Activated CD8-positive, alpha-beta memory T cell treated with anti-CD3 and anti-CD28 coated beads, Interleukin-2, amount 50 U/mL, for 48 hours (primary cell): Measurements from ENCODE around the gene PHF11.

Experiments used
- DNase-seq: peaks from one replicate; pipeline ENCODE4 v3.0.0-alpha.2; 2020

PHF11 gene

GRCh38 chr13:49495783-49496762, at the start of gene PHF11:
TSS of gene PHF11 (plus strand) at chr13:49495953. CDS start at chr13:49496002, 49 bp downstream.
- peak; percentile 91 for DNase-seq

DNA sequence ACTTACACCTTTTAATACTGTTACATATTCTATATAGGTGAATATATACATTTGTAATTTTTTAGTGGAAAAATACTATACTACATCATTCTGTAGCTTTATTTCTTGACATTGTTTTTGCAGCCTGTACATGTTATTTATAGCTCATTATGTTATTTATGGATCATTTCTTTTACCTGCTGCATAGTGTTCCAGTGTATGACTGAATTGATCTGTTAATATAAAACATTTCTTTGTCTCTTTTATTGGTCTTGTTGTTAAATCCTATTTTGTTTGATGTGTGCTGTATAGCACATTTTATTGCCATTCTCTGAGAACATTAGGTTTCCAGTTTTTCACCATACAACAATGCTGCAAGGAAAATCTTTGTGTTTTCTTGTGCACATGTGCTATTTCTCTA, 49.3 kb upstream of the PHF11 start:
- no peak for DNase-seq

DNA sequence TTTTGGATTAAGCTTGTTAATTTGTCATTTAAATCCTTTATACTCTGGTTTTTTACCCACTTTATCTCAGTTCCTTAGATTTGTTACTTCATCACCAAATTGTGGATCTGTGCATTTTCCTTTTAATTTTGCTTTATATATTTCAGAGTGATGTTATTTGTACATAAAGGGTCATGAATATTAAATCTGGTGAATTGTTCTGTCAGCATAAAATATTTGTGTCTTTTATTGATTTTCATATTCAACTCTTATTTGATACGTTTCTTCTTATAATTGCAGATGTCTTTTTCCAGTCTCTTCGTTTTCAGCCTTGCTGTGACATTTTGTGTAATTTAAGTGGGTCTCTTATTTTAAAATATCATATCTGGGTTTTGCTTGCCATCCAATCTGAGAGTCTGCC, 47.0 kb upstream of the PHF11 start:
- no peak for DNase-seq

- DNase-seq, result no peak
Observed at GRCh38 chr13:49450105-49450819, 45.5 kb upstream of the PHF11 start.

DNA sequence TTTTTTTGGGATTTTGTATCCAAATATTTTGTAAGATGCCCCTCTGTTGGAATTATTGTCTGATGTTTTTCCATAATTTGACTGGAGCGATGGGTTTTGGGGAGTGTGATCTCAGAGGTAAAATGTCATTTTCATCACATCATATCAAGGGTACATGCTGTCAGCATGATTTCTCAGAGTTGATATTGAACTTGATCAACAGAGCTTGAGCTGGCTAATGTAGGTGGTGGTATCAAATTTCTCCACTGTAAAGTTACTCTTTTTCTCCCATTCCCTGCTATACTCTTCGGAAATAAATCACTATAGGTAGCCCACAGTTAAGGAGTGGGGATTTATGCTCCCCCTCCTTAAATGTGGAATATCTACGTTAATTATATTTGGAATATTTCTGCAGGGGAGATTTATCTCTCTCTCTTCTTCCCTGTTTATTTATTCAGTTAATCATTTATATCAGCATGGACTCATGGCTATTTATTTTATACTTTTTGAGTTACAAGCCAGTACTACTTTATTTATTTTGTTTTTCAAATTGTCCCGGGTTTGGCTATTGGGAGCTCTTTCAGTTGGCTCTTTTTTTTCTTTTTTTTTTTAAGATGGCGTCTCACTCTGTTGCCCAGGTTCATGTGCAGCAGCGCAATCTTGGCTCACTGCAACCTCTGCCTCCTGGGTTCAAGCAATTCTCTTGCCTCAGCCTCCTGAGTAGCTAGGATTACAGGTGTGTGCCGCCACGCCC, 42.9 kb upstream of the PHF11 start:
- no peak for DNase-seq

- DNase-seq, result no peak
Observed at GRCh38 chr13:49453465-49453864, 42.3 kb upstream of the PHF11 start.

GRCh38 chr13:49454388-49455006, 41.3 kb upstream of the PHF11 start:
- no peak for DNase-seq

DNA sequence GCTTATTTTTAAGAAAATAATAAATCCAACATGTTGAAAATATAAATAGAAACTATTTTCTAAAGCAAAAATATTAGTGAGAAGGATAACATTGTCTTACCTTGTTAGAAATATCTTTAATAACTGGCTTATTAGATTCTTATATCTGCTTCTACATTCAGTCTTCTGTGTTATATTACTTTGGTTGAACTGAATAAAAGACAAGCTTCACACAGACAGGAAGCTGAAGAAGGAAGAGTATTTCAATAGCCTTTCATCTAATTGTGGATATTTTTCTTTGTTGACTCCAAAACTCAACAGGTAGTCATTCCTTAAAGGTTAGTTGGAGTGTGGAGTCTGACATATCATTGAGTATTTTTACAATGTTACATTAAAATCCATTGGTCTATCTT, 40.8 kb upstream of the PHF11 start:
- DNase-seq, result no peak

- no peak for DNase-seq
Observed at GRCh38 chr13:49456156-49456555, 39.6 kb upstream of the PHF11 start.

GRCh38 chr13:49457221-49457620, 38.5 kb upstream of the PHF11 start:
- DNase-seq, result no peak

DNA sequence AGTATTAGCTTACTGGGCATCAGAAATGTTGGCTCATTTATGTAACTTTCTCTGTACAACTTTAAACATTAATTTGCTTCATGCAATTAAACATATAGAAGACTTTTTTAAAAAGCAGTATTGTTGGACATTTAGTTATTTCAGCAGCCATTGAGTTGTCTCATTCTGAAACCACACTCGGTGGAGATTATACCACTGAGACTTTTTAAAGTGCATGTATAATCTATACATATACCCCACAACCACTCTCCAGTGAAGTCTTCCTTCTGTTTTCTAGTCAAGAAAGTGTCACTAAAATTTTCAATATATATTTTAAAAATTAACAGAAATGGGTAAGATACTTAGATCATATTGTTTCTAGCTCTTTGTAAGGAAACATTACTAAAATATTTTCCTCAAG, 36.2 kb upstream of the PHF11 start:
- DNase-seq, result no peak

GRCh38 chr13:49464085-49464484, 31.7 kb upstream of the PHF11 start:
- DNase-seq, result no peak

DNA sequence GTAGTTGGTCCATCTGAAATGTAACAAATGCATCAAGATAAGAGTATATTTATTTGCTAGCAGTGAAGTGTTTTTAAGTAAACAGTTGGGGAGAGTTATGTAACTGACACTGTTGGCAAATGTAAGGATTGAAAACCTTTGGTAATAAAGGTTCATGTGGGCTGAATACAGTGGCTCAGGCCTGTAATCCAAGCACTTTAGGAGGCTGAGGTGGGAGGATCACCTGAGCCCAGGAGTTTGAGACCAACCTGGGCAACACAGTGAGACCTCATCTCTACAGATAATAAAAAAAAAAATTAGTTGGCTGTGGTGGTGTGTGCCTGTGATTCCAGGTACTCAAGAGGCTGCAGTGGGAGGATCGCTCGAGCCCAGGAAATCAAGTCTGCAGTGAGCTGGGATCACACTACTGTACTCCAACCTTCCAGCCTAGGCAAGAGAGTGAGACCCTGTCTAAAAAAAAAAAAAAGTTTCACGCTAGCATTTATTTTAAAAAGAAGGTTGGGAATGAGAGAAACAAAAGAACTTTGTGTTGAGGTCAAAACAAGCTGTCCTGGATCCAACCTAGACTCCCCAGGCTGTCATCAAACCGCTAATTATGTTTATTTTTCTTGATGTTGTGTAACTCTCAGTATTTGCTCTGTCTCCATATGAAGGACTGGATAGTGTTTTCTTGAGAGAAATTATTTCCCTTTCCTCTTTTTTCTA, 31.0 kb upstream of the PHF11 start:
- DNase-seq, result no peak

GRCh38 chr13:49466292-49466838, 29.4 kb upstream of the PHF11 start:
- no peak for DNase-seq

GRCh38 chr13:49472186-49472585, 23.6 kb upstream of the PHF11 start:
- no peak for DNase-seq

- DNase-seq, result no peak
Observed at GRCh38 chr13:49476529-49476928, 19.2 kb upstream of the PHF11 start.

DNA sequence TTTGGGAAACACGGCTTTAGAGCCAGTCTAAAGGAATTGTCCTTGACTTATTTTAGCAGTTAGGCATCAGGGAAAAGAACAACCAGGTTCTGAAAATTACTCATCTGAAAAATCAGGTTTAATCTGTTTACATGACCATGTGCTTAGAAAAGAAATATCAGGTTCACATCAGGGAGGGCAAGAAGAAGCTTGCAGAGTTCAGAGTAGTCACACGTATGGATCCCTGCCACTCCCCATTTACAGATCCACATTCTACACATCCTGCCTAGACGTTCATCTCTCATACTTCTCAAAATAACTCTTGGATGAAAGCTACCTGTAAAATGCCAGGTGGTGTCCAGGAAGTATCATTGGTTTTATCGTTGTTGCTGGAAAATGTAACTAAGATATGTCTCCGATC, 14.0 kb upstream of the PHF11 start:
- no peak for DNase-seq

- DNase-seq, result no peak
Observed at GRCh38 chr13:49488563-49488962, 7.2 kb upstream of the PHF11 start.

DNA sequence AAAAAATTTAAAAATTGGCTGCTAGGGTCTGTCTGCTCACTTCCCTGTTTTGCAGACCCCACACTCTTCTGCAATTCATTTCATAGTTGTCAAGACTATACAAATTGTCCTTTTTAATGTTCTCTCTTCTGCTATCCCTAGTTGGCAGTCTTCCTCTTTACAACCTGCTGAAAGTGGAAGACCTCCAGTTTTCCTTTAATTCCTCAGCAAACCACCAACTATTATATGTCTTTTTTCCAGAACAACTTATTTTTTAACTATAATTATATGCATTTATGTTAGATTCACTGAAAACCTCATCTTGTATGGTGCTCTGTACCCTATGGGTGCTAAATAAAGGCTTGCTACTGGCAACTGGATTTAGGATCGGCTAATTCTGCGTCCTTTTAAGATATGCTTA, 1.1 kb upstream of the PHF11 start:
- DNase-seq, result no peak

- DNase-seq, result peak; percentile 65
Observed at GRCh38 chr13:49496837-49497236, 1.1 kb downstream of the PHF11 start.

GRCh38 chr13:49497272-49497671, 1.5 kb downstream of the PHF11 start:
- DNase-seq, result peak; percentile 61

DNA sequence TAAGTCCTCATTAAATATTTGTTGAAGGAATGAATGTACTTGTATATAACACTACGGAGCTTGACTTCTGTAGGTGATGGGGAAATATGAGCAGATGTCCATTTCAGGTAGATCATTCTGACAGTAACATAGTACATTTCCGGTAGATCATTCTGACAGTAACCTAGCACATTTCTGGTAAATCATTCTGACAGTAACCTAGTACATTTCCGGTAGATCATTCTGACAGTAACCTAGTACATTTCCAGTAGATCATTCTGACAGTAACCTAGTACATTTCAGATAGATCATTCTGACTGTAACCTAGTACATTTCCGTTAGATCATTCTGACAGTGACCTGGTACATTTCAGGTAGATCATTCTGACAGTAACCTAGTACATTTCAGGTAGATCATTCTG, 2.5 kb downstream of the PHF11 start:
- no peak for DNase-seq
